Neural progenitor cell (in vitro differentiated cells): Measurements from ENCODE around the gene VASH2.

ENCODE experiments used
- EZH2 ChIP-seq: fragments of 200-600 bp; sonication (generic); IDR thresholded peaks from 2 replicates; pipeline ENCODE4 v1.6.1; 2017; ENCODE audit warnings: antibody characterized with exemption, mild to moderate bottlenecking, moderate library complexity
- EZH2phosphoT487 ChIP-seq: fragments of 200-600 bp; sonication (generic); IDR thresholded peaks from 2 replicates; pipeline ENCODE4 v1.6.1; 2017; ENCODE audit warnings: antibody characterized with exemption
- TF ChIP-seq, protein P1 (sequence below): fragments of 200-600 bp; sonication (generic); IDR thresholded peaks from 2 replicates; pipeline ENCODE4 v1.5.1; 2017; ENCODE audit warnings: antibody characterized with exemption, mild to moderate bottlenecking

GRCh38 chr1:212914789-212915188, 35.6 kb upstream of the VASH2 start:
- TF ChIP-seq EZH2phosphoT487 = no peak
- TF ChIP-seq EZH2 = no peak
- TF ChIP-seq, protein P1, sequence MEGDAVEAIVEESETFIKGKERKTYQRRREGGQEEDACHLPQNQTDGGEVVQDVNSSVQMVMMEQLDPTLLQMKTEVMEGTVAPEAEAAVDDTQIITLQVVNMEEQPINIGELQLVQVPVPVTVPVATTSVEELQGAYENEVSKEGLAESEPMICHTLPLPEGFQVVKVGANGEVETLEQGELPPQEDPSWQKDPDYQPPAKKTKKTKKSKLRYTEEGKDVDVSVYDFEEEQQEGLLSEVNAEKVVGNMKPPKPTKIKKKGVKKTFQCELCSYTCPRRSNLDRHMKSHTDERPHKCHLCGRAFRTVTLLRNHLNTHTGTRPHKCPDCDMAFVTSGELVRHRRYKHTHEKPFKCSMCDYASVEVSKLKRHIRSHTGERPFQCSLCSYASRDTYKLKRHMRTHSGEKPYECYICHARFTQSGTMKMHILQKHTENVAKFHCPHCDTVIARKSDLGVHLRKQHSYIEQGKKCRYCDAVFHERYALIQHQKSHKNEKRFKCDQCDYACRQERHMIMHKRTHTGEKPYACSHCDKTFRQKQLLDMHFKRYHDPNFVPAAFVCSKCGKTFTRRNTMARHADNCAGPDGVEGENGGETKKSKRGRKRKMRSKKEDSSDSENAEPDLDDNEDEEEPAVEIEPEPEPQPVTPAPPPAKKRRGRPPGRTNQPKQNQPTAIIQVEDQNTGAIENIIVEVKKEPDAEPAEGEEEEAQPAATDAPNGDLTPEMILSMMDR = no peak
